Measurements from ENCODE around the gene DELE1.

DNA sequence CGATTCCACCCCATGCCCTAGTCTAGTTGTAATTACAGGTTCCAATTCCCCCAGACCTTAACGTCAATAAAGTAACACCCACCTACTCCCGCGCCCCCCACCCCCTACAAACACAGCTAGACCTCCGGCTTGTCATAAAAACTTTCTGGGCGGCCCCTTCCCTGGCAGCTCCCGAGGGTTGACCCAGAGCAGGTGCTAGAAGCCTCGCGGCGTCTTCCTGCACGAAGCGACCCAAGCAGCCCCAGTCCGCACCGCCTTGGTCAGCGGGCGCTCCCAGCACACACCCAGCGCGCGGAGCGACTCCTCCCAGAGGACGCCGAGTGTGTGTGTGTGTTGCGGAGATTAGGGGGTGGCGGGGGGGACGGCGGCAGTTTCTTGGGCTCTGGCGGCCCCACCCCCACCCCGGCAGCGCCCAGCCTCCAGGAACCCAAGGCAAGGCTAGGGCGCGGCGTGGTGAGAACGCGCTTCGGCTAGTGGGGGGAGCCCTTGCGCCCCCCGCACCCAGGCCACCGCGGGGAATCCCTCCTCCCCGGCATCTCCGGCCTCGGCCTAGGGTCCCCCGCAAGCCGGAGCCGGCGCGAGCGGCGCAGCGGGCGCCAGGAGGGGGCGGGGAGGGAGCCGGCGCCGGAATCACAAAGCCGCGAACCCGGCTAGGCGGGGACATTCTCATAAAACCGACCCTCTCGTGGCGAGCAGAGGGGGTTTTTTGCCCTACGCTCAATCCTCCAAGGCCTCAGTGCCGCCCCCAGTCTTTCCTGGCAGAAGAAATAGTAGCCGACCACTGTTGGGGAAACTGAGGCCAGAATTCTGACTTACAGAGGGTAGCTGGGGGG, 47.7 kb upstream of the DELE1 start:
- TF ChIP-seq, protein P1, sequence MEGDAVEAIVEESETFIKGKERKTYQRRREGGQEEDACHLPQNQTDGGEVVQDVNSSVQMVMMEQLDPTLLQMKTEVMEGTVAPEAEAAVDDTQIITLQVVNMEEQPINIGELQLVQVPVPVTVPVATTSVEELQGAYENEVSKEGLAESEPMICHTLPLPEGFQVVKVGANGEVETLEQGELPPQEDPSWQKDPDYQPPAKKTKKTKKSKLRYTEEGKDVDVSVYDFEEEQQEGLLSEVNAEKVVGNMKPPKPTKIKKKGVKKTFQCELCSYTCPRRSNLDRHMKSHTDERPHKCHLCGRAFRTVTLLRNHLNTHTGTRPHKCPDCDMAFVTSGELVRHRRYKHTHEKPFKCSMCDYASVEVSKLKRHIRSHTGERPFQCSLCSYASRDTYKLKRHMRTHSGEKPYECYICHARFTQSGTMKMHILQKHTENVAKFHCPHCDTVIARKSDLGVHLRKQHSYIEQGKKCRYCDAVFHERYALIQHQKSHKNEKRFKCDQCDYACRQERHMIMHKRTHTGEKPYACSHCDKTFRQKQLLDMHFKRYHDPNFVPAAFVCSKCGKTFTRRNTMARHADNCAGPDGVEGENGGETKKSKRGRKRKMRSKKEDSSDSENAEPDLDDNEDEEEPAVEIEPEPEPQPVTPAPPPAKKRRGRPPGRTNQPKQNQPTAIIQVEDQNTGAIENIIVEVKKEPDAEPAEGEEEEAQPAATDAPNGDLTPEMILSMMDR (conservative IDR thresholded peaks at IDR 0.05 in 1 of 2, IDR thresholded peaks at IDR 0.05 in 1 of 2; ENCODE audit: low read depth in 1 of 2, low read length in 2 of 2) = no peak
- TF ChIP-seq EZH2 (IDR thresholded peaks at IDR 0.05; ENCODE audit: low read length, missing control alignments) = no peak

All from fibroblast of lung (primary cell).